AG09319 (cell line): ENCODE results near the gene JPH4.

Experiments used
- DNase-seq: peaks from one replicate; pipeline ENCODE4 v3.0.0-alpha.2; 2010; ENCODE audit warnings: low read depth; ENCODE audit errors: extremely low read depth
- TF ChIP-seq, protein P1 (sequence below): IDR thresholded peaks from 2 replicates; pipeline ENCODE4 v1.5.1; 2011; ENCODE audit warnings: low read depth, mild to moderate bottlenecking, inconsistent platforms, low read length, moderate library complexity

The JPH4 gene

DNA sequence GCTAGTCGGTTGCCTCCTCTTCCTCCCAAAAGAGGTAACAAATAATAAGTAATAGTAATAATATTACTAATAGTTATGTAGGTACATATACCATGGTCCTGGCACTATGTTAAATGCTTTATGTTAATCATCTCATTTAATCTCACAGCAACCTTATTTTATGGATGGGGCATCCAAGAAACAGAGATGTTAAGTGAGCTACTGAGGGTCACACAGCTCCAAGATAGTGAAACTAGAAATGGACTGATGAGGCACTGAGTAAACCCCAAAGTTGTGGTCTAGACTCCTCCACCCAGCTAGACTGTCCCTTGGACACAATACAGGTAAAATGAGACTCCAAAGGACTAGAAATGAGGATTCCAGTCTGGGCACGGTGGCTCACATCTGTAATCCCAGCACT is 42.1 kb downstream of the JPH4 start:
- TF ChIP-seq, protein P1, sequence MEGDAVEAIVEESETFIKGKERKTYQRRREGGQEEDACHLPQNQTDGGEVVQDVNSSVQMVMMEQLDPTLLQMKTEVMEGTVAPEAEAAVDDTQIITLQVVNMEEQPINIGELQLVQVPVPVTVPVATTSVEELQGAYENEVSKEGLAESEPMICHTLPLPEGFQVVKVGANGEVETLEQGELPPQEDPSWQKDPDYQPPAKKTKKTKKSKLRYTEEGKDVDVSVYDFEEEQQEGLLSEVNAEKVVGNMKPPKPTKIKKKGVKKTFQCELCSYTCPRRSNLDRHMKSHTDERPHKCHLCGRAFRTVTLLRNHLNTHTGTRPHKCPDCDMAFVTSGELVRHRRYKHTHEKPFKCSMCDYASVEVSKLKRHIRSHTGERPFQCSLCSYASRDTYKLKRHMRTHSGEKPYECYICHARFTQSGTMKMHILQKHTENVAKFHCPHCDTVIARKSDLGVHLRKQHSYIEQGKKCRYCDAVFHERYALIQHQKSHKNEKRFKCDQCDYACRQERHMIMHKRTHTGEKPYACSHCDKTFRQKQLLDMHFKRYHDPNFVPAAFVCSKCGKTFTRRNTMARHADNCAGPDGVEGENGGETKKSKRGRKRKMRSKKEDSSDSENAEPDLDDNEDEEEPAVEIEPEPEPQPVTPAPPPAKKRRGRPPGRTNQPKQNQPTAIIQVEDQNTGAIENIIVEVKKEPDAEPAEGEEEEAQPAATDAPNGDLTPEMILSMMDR, result no peak
- DNase-seq, result no peak

- no peak for DNase-seq
- TF ChIP-seq, protein P1, result no peak
These were observed 42.6 kb downstream of the JPH4 start for GRCh38 chr14:23535943-23536342.

GRCh38 chr14:23533652-23534435 is 44.7 kb downstream of the JPH4 start:
- TF ChIP-seq, protein P1, result no peak
- DNase-seq, result no peak

GRCh38 chr14:23532658-23533057 is 45.9 kb downstream of the JPH4 start:
- TF ChIP-seq, protein P1, result no peak
- no peak for DNase-seq

GRCh38 chr14:23531391-23531790 is 47.2 kb downstream of the JPH4 start:
- TF ChIP-seq, protein P1, result no peak
- DNase-seq, result no peak

GRCh38 chr14:23530375-23531055 is 48.1 kb downstream of the JPH4 start:
- DNase-seq, result no peak
- TF ChIP-seq, protein P1, result no peak

DNA sequence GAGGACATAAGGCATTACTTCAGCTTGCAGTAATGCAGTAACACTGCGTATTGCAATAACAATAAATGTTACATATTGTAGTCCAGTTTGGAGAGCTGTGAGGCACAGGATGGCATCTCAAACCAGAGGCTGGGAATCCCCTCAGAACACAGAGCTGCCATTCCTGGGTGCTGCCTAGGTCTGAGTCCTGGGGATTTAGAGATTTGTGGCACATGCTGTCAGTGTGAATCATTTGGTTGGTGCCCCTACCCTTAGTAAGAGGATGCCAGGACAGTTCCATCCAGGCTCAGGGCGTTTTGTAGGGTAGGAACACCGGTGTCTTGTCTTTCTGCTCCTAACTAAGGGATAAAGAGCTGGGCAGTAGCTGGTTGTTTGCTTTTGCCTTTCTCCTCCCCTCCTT is 49.6 kb downstream of the JPH4 start:
- no peak for DNase-seq
- TF ChIP-seq, protein P1, result no peak
